HG03432 (cell line): ENCODE data around the gene HDAC6.
"Not testable (repeated sequence)": the region's sequence is repeated elsewhere in the genome, so short reads cannot be mapped to it uniquely, and the experiment has no call there.

Source experiments
- ATAC-seq: cut with Tn5 transposase; IDR thresholded peaks from one replicate; pipeline ENCODE4 v1.9.1; 2021; ENCODE audit warnings: mild to moderate bottlenecking, moderate library complexity; ENCODE audit not compliant: unreplicated experiment

HDAC6 gene

DNA sequence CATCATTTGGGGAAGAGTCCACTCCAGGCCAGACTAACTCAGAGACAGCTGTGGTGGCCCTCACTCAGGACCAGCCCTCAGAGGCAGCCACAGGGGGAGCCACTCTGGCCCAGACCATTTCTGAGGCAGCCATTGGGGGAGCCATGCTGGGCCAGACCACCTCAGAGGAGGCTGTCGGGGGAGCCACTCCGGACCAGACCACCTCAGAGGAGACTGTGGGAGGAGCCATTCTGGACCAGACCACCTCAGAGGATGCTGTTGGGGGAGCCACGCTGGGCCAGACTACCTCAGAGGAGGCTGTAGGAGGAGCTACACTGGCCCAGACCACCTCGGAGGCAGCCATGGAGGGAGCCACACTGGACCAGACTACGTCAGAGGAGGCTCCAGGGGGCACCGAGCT is 21.2 kb downstream of the HDAC6 start:
- ATAC-seq, result no peak

DNA sequence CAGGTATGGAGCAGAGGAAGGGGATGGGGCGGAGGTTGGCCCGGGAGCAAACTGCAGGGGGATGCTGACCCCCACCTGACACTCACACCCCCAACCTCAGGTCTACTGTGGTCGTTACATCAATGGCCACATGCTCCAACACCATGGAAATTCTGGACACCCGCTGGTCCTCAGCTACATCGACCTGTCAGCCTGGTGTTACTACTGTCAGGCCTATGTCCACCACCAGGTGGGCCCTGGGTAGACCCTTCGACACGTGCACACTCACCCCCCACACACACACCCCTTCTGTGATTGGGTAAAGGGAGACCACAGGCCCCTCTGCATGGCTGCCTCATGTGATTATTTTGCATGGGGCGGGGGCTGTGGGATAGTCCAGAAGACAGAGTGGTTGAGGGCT is 22.2 kb downstream of the HDAC6 start:
- ATAC-seq, result no peak

DNA sequence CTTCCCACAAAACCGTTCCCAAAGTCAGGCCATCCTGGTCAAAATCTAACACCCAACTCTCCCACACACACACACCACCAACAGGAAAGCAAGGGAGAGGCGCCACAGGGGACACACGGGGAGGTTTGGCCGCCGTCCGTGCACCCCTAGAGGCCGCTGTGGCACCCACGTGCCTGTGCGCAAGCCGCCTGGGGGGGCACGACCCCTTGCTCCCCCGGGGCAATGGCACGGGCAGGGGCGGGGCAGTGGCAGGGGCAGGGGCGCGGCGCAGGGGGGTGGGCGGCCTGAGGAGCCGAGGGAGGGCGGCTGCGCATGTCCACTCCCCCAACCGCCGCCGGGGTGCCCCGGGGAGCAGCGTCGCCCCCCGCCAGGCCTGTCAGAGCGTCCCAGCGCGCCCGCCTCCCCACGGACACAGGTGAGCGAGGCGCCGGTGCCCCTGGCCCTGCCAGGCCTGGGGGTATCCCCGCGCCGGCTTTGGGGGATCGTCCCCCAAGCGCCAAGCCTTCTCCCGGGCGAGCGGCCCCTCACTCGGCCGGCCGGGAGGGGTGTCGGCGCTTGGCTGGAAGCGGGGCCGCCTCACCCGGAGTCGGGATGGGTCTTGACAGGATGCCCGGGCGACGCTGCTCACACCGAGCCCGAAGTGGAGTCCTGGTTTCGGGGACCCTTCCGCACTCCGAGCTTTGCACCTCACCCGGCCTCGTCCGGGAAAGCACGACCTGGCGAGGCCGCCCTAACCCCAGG is 24.4 kb downstream of the HDAC6 start, which contains the start of gene ERAS:
ERAS (plus strand) TSS at position 379 of the 741 bp plus-strand sequence. CDS start 2,611 bp downstream, outside the sequence.
- no peak for ATAC-seq

DNA sequence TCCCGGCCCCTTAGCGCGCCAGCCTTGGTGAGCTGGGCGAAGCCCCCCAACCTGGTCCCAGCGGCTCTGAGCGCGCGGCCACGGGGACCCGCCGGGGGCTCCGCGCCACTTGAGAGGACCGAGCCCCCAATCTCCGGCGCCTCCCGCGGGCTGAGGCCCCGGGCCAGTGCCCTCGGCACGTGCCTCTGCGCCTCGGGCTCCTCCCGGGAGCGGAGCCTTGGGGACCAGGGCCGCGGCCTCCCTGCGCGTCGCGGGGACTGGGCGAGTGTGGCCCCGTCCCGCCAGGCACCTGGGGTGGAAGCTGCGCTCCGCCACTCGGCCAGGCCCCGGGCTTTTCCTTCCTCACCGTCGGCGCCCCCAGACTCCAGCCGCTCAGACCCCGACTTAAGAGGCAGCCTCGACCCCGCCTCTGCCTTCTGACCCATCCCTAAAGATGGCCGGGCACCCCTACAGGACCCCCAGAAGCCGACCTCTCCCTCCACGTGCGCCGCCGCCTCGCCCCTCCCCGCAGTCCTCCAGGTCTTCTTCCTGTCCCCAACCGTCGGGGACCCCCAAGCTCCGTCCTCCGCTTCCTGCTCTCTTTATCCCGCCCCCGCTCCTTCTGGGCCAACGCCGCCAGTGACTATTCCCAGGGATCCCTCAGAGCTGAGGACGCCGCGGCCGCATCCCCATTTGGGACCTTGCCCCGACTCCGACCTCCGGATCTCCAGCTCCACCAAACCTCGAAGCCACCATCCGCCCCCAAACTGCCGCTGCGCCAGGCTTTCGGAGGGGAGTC is 25.2 kb downstream of the HDAC6 start:
- no peak for ATAC-seq

DNA sequence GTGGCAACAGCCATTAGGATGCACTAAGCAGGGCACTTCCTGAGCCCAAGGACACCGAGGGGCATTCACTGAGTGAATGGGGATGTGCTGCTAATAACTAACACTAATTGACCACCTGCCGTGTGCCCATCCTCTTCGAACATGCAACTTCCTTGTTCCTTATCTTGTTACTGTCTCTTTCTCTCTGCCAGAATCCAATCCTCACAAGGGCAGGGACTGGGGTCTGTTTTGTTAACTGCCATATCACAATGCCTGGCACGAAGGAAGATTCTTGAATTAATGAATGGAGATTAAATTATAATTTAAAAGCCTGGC is 25.7 kb downstream of the HDAC6 start:
- no peak for ATAC-seq

DNA sequence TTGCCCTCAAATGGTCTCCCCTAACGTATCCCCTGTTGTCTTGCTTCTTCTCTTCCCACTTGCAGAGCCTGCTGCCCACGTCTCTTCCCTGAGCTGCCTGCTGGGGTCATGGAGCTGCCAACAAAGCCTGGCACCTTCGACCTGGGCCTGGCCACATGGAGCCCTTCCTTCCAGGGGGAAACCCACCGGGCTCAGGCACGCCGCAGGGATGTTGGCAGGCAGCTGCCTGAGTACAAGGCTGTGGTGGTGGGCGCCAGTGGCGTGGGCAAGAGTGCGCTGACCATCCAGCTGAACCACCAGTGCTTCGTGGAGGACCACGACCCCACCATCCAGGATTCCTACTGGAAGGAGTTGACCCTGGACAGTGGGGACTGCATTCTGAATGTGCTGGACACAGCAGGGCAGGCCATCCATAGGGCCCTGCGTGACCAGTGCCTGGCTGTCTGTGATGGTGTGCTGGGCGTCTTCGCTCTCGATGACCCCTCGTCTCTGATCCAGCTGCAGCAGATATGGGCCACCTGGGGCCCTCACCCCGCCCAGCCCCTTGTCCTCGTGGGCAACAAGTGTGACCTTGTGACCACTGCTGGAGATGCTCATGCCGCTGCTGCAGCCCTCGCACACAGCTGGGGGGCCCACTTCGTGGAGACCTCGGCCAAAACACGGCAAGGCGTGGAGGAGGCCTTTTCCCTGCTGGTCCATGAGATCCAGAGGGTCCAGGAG is 27.3 kb downstream of the HDAC6 start:
- ATAC-seq, result no peak

DNA sequence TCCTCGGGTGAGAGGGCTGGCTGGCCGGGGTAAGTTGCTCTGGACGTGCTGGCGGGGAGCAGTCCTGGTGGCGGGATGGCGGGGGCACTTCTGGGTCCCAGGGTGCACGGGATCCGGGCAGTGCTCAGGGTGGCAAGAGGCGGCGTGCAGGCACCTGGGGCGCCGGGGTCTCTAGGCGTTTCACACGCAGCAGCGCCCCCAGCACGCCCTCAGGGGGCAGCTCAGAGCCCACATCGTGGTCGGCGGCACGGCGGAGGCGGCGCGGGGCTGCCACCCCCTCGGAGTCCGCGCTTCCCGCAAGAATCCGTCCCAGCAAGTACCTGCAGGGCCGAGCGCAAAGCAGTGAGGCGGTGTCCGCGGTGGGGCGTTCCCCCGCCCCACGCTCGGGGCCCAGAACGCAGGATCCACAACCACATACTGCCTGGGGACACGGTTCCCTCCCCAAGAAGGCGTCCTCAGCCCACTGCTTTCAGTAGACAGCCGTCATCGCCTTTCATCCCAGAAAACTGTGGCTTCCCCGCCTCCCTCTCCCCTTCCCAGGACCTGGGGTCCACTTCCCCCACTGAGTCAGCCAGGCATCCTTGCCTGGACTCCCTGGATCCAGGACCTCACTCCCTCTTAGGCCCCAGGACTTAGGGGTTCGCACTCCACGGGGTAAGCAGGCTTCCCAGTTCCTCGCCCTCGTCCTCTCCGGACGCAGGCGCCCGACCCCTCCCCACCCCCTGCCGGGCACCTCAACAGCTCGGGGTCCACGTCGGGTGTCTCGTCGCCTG is 29.5 kb downstream of the HDAC6 start:
- no peak for ATAC-seq

DNA sequence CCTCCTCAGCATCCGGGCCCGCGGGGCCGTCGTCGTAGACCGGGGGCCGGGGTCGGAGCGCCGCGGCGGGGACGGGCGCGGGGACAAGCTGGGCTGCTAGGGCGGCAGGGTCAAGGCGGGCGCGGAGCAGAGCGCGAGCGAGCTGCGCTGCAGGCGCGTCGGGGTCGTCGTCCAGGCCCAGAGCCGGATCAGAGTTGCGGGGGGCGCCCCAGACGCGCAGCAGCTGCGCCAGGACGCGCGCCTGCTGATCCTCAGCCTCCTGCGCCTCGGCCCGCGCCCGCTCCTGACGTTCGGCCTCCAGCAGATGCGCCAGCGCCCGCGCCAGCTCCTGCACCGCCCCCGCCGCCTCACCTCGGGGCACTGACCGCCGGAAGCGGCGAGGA is 30.0 kb downstream of the HDAC6 start:
- no peak for ATAC-seq

DNA sequence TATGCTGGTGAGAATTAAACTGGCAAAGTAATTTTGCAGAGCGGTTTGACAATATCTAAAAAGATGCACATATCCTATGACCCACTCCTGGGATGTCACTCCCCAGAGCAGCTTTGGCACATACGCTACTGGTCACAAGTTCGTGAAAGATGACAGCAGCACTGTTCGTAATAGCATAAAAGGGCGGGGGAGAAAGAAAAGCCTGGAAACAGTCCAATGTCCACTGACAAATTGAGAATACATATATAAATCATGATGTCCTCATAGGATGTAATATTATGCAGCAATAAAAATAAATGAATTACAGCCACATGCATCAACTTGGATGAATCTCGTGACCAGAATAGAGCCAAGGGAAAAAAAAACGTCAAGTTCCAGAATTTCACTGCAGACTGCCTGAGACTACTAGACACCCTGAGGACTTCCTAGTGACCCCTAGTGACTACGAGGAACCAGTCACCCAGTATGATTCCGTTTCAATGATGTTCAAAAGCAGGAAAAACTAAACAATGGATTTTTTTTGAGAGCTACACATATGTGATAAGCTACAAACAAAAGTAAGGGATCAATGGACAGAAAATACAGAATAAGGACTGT is 31.8 kb downstream of the HDAC6 start:
- ATAC-seq, result no peak

DNA sequence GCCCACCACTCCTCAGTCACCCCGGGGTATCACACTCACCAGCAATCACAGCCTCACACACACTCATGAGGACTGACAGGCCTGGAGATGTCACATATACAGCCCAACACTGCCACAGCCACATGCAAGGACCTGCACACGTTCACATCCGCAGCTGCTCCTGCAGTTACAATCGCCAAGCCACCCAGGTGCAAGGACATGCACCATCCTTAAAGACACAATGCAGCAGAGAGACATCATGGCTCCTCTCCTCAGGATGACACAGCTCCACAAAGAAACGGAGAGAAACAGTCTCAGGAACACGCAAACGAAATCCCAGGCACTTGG is 32.5 kb downstream of the HDAC6 start:
- ATAC-seq, result no peak

DNA sequence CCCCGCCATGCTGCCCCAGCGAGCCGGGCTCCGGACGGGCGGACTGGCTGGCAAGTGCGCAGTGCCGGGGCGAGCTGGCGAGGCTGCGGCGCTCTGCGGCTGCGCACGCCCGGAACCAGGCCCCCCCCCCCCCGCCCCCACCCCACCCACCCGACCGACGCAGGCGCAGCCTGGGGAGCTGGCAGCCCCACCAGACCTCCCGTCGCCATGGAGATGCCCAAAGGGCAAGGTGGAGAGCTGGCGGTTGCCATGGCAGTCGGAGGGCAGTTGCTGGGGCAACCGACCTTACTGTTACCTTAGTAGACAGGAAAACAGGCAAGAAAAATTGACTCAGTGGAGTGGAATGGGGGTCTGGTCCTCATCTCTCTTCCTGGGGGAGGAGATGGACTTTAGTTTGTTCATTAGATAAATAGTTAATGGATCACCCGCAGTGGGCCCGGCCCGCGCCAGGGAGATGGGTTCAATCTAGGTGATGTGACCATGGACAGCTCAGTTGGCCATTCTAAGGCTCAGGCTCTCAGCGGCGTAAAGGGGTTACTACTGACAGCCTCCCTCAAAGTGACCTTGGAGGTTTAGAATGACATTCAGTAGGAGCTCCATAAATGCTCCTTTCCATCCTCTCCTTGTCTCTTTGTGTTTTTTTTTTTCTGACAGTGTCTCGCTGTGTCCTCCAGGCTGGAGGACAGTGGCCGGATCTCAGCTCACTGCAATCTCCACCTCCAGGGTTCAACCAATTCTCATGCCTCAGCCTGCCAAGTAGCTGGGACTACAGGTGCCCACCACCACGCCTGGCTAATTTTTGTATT is 33.9 kb downstream of the HDAC6 start, which contains the start of gene PCSK1N:
PCSK1N (minus strand) TSS at position 87 of the 806 bp plus-strand sequence; CDS start at position 9, 78 bp downstream.
- ATAC-seq, result no peak

DNA sequence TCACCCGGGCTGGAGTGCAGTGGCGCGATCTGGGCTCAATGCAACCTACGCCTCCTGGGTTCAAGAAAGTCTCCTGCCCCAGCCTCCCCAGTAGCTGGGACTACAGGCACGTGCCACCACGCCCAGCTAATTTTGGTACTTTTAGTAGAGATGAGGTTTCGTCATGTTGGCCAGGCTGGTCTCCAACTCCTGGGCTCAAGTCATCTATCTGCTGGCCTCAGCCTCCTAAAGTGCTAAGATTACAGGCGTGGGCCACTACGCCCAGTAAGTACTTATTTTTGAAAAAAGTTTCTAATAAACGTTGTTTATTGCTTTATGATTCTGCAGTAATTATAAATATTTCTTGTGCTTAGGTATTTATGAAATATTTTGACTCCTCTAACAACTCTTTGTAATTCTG is 37.8 kb downstream of the HDAC6 start:
- ATAC-seq, result no peak

DNA sequence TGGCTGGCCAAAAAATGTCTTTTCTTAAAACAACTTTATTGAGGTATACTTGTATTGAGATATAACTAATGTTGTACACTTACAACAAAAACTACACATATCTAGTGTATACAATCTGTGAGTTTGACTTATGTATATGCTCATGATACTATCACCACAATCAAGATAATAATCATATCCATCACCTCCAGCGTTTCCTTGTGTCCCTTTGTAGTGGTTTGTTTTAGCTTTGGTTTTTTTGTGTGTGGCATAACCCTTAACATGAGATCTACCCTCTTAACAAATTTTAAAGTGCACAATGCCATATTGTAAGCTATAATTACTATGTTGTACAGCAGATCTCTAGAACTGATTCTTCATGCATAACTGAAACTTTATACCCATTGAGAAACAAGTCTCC is 47.0 kb downstream of the HDAC6 start:
- ATAC-seq, result no peak

DNA sequence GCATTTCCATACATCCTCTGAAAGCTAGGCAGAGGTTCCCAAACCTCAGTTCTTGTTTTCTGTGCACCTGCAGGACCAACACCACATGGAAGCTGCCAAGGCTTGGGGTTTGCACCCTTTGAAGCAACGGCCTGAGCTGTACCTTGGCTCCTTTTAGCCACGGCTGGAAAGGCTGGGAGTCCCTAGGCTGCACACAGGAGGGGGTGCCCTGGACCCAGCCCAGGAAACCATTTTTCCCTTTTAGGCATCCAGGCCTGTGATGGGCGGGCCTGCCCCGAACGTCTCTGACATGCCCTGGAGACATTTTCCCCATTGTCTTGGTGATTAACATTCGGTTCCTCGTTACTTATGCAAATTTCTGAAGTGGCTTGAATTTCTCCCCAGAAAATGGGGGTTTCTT is 51.0 kb downstream of the HDAC6 start:
- no peak for ATAC-seq

DNA sequence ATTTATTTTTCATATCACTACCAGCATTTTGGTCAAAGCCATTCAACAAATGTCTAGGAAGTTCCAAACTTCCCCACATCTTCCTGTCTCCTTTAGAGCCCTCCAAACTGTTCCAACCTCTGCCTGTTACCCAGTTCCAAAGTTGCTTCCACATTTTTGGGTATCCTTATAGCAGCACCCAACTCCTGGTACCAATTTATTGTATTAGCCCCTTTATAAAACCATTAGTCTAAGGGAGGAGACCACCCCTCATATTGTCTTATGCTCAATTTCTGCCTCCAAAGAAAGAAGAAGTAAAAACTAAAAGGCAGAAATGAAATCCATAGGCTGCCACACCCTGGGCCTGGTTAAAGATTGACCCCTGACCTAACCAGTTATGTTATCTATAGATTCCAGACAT is 51.6 kb downstream of the HDAC6 start:
- not testable (repeated sequence) for ATAC-seq

DNA sequence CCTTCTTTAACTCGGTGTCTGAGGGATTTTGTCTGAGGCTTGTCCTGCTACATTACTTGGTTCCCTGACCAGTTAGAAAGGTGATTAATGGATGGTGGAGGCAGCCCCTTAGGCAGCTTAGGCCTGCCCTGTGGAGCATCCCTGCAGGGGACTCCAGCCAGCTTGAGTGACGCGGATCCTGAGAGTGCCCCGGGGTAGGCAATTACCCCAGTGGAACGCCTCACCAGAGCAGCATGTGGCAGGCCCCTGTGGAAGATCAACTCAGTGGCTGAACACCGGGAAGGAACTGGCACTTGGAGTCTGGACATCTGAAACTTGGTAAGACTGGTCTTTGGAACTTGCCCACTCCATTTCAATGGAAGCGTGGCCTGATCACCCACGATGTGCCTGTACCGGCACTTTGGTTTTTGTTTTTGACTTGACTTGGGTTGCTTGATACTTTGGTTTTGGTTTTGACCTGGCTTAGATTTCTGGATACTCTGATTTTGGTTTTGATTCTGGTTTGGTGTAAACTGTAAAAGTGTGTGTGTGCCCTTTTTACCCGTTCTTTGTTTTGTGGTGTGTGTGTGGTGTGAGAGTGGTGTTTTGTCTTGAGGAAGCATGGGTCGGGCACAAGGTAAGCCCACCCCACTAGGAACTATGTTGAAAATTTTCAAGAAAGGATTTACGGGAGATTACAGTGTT is 52.4 kb downstream of the HDAC6 start:
- not testable (repeated sequence) for ATAC-seq

DNA sequence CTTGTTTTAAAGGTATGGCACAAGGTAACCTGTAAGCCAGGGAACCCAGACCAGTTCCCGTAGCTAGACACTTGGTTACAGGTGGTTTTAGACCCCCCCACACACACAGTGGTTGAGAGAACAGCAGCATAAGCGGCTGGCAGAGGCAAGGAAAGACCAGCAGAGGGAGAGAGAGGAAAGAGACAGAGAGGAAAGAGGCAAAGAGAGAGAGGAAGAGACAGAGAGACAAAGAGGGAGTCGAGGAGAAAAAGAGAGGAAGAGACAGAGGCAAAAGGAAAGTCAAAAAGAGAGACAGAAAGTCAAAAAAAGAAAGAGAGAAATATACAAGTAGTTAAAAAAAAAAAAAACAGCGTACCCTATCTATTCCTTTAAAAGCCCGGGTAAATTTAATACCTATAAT is 53.0 kb downstream of the HDAC6 start:
- no peak for ATAC-seq

DNA sequence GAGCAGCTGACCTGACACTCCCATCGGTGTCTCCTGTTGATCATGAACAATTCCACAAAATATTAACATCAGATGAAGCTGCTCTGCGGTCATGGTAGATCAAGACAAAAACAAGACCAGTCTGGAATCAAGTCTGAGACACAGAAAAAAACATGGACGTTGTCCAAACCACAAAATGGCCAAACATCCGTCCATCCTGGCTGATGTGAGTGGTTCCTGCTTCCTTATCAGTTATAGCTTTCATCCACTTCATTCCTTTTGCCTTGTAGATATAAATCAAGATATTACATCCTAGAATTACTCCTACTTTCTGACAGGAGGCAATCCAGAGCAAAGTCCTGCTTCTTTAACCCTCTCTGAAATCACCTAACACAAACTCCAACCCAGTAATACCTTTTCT is 62.3 kb downstream of the HDAC6 start:
- ATAC-seq, result no peak

DNA sequence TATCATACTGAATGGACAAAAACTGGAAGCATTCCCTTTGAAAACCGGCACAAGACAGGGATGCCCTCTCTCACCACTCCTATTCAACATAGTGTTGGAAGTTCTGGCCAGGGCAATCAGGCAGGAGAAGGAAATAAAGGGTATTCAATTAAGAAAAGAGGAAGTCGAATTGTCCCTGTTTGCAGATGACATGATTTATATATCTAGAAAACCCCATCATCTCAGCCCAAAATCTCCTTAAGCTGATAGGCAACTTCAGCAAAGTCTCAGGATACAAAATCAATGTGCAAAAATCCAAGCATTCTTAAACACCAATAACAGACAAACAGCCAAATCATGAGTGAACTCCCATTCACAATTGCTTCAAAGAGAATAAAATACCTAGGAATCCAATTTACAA is 70.2 kb downstream of the HDAC6 start:
- ATAC-seq, result not testable (repeated sequence)
